Urothelium cell line (cell line): Measurements from ENCODE around the gene FNDC3B.

ENCODE experiments used
- DNase-seq: peaks from one replicate; pipeline ENCODE4 v3.0.0; 2011; ENCODE audit warnings: low spot score, mixed read lengths
- FAIRE-seq: peaks from 2 replicates; lab custom pipeline; 2011; peaks lifted over from hg19 to GRCh38; lab: Jason Lieb, UNC

FNDC3B gene

GRCh38 chr3:172184106-172184822 is 144.9 kb downstream of the FNDC3B start:
- no peak for DNase-seq
- FAIRE-seq = no peak

GRCh38 chr3:172185907-172186306 is 146.5 kb downstream of the FNDC3B start:
- no peak for FAIRE-seq
- DNase-seq = no peak

- DNase-seq = no peak
- FAIRE-seq = no peak
These were observed 147.2 kb downstream of the FNDC3B start for GRCh38 chr3:172186607-172187006.

GRCh38 chr3:172187511-172187910 is 148.1 kb downstream of the FNDC3B start:
- DNase-seq (no peak), FAIRE-seq (no peak)

GRCh38 chr3:172188511-172188910 is 149.1 kb downstream of the FNDC3B start:
- FAIRE-seq (no peak), DNase-seq (no peak)

GRCh38 chr3:172189213-172189612 is 149.8 kb downstream of the FNDC3B start:
- no peak for DNase-seq
- no peak for FAIRE-seq

- FAIRE-seq = no peak
- no peak for DNase-seq
These were observed 150.7 kb downstream of the FNDC3B start for GRCh38 chr3:172189987-172190603.

- DNase-seq = no peak
- FAIRE-seq = no peak
These were observed 151.6 kb downstream of the FNDC3B start for GRCh38 chr3:172190980-172191379.

GRCh38 chr3:172191629-172192028 is 152.3 kb downstream of the FNDC3B start:
- no peak for FAIRE-seq
- DNase-seq = no peak

- FAIRE-seq = no peak
- no peak for DNase-seq
These were observed 153.5 kb downstream of the FNDC3B start for GRCh38 chr3:172192830-172193415.

GRCh38 chr3:172193436-172193835 is 154.1 kb downstream of the FNDC3B start:
- no peak for FAIRE-seq

GRCh38 chr3:172194702-172195406 is 155.5 kb downstream of the FNDC3B start:
- no peak for FAIRE-seq
- no peak for DNase-seq

More at GRCh38 chr3:172193436-172193835, 154.1 kb downstream of the FNDC3B start:
- DNase-seq = no peak

- FAIRE-seq = no peak
- no peak for DNase-seq
These were observed 156.0 kb downstream of the FNDC3B start for GRCh38 chr3:172195407-172195754.

- FAIRE-seq = no peak
- no peak for DNase-seq
These were observed 158.0 kb downstream of the FNDC3B start for GRCh38 chr3:172197344-172197743.

GRCh38 chr3:172198428-172198827 is 159.1 kb downstream of the FNDC3B start:
- DNase-seq (no peak), FAIRE-seq (no peak)

- no peak for FAIRE-seq
- DNase-seq = no peak
These were observed 160.5 kb downstream of the FNDC3B start for GRCh38 chr3:172199850-172200369.

- DNase-seq (no peak), FAIRE-seq (no peak)
These were observed 161.9 kb downstream of the FNDC3B start for GRCh38 chr3:172201136-172201869.

GRCh38 chr3:172201870-172202236 is 162.5 kb downstream of the FNDC3B start:
- DNase-seq = no peak
- FAIRE-seq = no peak

GRCh38 chr3:172202797-172203196 is 163.4 kb downstream of the FNDC3B start:
- no peak for FAIRE-seq

GRCh38 chr3:172203522-172204258 is 164.3 kb downstream of the FNDC3B start:
- DNase-seq = no peak
- FAIRE-seq = no peak

More at GRCh38 chr3:172202797-172203196, 163.4 kb downstream of the FNDC3B start:
- DNase-seq = no peak
